AG09319 (cell line): ENCODE data around the gene ETFA.

Experiments used
- DNase-seq: peaks from one replicate; pipeline ENCODE4 v3.0.0-alpha.2; 2010; ENCODE audit warnings: low read depth; ENCODE audit errors: extremely low read depth
- TF ChIP-seq, protein P1 (sequence below): IDR thresholded peaks from 2 replicates; pipeline ENCODE4 v1.5.1; 2011; ENCODE audit warnings: low read depth, mild to moderate bottlenecking, inconsistent platforms, low read length, moderate library complexity

The ETFA gene

GRCh38 chr15:76339305-76340197 is 28.3 kb upstream of the ETFA start:
- TF ChIP-seq, protein P1, sequence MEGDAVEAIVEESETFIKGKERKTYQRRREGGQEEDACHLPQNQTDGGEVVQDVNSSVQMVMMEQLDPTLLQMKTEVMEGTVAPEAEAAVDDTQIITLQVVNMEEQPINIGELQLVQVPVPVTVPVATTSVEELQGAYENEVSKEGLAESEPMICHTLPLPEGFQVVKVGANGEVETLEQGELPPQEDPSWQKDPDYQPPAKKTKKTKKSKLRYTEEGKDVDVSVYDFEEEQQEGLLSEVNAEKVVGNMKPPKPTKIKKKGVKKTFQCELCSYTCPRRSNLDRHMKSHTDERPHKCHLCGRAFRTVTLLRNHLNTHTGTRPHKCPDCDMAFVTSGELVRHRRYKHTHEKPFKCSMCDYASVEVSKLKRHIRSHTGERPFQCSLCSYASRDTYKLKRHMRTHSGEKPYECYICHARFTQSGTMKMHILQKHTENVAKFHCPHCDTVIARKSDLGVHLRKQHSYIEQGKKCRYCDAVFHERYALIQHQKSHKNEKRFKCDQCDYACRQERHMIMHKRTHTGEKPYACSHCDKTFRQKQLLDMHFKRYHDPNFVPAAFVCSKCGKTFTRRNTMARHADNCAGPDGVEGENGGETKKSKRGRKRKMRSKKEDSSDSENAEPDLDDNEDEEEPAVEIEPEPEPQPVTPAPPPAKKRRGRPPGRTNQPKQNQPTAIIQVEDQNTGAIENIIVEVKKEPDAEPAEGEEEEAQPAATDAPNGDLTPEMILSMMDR = no peak
- no peak for DNase-seq

- no peak for DNase-seq
- TF ChIP-seq, protein P1 = no peak
Measured at GRCh38 chr15:76338486-76339304, 27.4 kb upstream of the ETFA start.

DNA sequence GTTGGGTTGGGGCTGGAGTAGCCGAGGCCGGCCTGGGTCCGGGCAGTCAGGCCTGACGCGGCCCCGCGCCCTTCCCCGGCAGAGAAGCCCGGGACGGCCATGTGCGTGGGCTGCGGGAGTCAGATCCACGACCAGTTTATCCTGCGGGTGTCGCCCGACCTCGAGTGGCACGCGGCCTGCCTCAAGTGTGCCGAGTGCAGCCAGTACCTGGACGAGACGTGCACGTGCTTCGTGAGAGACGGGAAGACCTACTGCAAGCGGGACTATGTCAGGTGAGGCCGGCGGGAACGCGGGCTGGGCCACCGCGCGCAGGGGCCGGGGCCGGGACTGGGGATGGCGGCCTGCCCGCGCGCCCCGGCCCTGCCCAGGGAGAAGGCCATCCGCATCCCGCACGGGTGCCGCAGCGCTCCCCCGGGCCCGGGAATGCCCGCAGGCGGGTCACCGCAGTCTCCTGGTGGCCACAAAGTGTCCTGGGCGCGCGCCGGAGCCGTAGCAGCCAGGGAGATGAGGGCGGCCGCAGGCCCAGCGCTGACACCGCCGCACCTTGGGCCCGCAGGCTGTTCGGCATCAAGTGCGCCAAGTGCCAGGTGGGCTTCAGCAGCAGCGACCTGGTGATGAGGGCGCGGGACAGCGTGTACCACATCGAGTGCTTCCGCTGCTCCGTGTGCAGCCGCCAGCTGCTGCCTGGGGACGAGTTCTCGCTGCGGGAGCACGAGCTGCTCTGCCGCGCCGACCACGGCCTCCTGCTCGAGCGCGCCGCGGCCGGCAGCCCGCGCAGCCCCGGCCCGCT is 26.6 kb upstream of the ETFA start:
- TF ChIP-seq, protein P1 = no peak
- no peak for DNase-seq

- no peak for DNase-seq
- TF ChIP-seq, protein P1 = no peak
Measured at GRCh38 chr15:76337059-76337695, 25.9 kb upstream of the ETFA start.

- DNase-seq = peak; percentile 37
- TF ChIP-seq, protein P1 = no peak
Measured at GRCh38 chr15:76336254-76337058, 25.2 kb upstream of the ETFA start, which contains the start of gene ISL2. Gene ISL2, plus strand, starts transcription at chr15:76336773. Its CDS starts 111 bp downstream, at chr15:76336884.
